GM12875 (cell line): ENCODE results near the gene C12orf43.

Source experiments
- H3K4me3 ChIP-seq: one replicate; pipeline ENCODE4 v1.5.1; 2011; ENCODE audit warnings: low read depth, low read length, control low read depth
- TF ChIP-seq, protein P1 (sequence below): IDR thresholded peaks from 2 replicates; pipeline ENCODE4 v1.5.1; 2011; ENCODE audit warnings: low read depth, mild to moderate bottlenecking, control low read depth, inconsistent platforms, low read length, moderate library complexity, borderline replicate concordance; ENCODE audit not compliant: insufficient read depth

The C12orf43 gene

DNA sequence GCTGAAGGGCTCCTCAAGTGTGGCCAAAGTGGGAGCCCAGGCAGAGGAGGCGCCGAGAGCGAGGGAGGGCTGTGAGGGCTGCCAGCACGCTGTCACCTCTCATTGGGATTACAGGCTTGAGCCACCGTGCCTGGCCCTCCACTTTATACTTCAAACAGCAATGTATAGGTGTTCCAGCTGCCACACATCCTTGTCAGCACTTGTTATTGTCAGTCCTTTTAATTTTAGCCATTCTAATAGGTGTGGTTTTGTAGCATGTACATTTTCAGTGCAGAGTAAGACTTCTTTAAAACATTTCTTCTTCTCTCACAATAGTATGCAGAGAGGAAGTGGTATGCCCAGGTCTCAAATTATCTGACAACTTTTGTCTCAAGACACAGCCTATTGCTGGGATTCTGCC is 65.5 kb downstream of the C12orf43 start:
- no peak overlapping the region for H3K4me3 ChIP-seq
- TF ChIP-seq, protein P1, sequence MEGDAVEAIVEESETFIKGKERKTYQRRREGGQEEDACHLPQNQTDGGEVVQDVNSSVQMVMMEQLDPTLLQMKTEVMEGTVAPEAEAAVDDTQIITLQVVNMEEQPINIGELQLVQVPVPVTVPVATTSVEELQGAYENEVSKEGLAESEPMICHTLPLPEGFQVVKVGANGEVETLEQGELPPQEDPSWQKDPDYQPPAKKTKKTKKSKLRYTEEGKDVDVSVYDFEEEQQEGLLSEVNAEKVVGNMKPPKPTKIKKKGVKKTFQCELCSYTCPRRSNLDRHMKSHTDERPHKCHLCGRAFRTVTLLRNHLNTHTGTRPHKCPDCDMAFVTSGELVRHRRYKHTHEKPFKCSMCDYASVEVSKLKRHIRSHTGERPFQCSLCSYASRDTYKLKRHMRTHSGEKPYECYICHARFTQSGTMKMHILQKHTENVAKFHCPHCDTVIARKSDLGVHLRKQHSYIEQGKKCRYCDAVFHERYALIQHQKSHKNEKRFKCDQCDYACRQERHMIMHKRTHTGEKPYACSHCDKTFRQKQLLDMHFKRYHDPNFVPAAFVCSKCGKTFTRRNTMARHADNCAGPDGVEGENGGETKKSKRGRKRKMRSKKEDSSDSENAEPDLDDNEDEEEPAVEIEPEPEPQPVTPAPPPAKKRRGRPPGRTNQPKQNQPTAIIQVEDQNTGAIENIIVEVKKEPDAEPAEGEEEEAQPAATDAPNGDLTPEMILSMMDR: no peak
